ENCODE results near the gene HOXB6.

The HOXB6 gene

GRCh38 chr17:48552466-48553189, 52.2 kb downstream of the HOXB6 start:
- DNase-seq (ENCODE audit: low spot score) = no peak

- no peak for DNase-seq (ENCODE audit: low spot score)
Observed at GRCh38 chr17:48551596-48552465, 53.0 kb downstream of the HOXB6 start.

GRCh38 chr17:48551214-48551555, 53.6 kb downstream of the HOXB6 start:
- no peak for DNase-seq (ENCODE audit: low spot score)

GRCh38 chr17:48550502-48551213, 54.1 kb downstream of the HOXB6 start:
- no peak for DNase-seq (ENCODE audit: low spot score)

- DNase-seq (ENCODE audit: low spot score) = no peak
Observed at GRCh38 chr17:48549914-48550501, 54.8 kb downstream of the HOXB6 start.

- no peak for DNase-seq (ENCODE audit: low spot score)
Observed at GRCh38 chr17:48549281-48549630, 55.5 kb downstream of the HOXB6 start.

- DNase-seq (ENCODE audit: low spot score) = no peak
Observed at GRCh38 chr17:48548523-48549280, 56.1 kb downstream of the HOXB6 start.

- DNase-seq (ENCODE audit: low spot score) = no peak
Observed at GRCh38 chr17:48547808-48548522, 56.8 kb downstream of the HOXB6 start.

- DNase-seq (ENCODE audit: low spot score) = peak; percentile 47
Observed at GRCh38 chr17:48546924-48547807, 57.6 kb downstream of the HOXB6 start.

GRCh38 chr17:48546137-48546923, 58.5 kb downstream of the HOXB6 start:
- no peak for DNase-seq (ENCODE audit: low spot score)
